ENCODE results near the gene ICAM3.

ICAM3 gene

GRCh38 chr19:10321874-10322835 is 17.3 kb downstream of the ICAM3 start:
- Histone ChIP-seq H2AFZ (ENCODE audit: low read depth, low read length) (no peak overlapping the region), H3K27ac (ENCODE audit: low read length, poor library complexity, severe bottlenecking) (no peak overlapping the region), H3K36me3 (ENCODE audit: control insufficient read depth in 1 of 2, insufficient read depth in 2 of 2, low read depth in 1 of 2, low read length in 2 of 2) (peaks cover 81 to 93% of the 10 kb centered on the region in 2 experiments), H2BK5ac (ENCODE audit: low read depth, low read length, poor library complexity, severe bottlenecking) (no peak overlapping the region), H3K9me3 (ENCODE audit: control insufficient read depth, low read length) (no peaks in the 10 kb centered on the region), H3K14ac (ENCODE audit: low read length in 2 of 2) (no peak overlapping the region), H3K27me3 (ENCODE audit: control insufficient read depth in 1 of 2, insufficient read depth in 1 of 2, low read length in 2 of 2) (no peaks in the 10 kb centered on the region), H2BK15ac (ENCODE audit: low read depth, poor library complexity, severe bottlenecking) (no peak overlapping the region), H2BK120ac (ENCODE audit: low read depth, low read length) (no peak overlapping the region), H2AK5ac (ENCODE audit: low read length, severe bottlenecking) (no peak overlapping the region), H3K23ac (ENCODE audit: low read length in 2 of 2) (no peak overlapping the region), H3K18ac (ENCODE audit: low read depth in 1 of 2, low read length in 2 of 2) (no peak overlapping the region), H4K91ac (ENCODE audit: low read length) (peak overlapping the region; percentile 55), H3K4me2 (ENCODE audit: low read length, poor library complexity, severe bottlenecking) (no peak overlapping the region), H4K8ac (ENCODE audit: low read length) (no peak overlapping the region), H3K4ac (ENCODE audit: low read depth in 1 of 2, low read length in 2 of 2) (no peak overlapping the region), H3K4me1 (ENCODE audit: control insufficient read depth, insufficient read depth, low read depth, low read length) (peaks cover 2% of the 10 kb centered on the region), H2BK12ac (ENCODE audit: low read length in 2 of 2) (no peak overlapping the region), H3K9ac (ENCODE audit: low read length) (no peak overlapping the region), H3K79me1 (replicated peaks; ENCODE audit: low read length, poor library complexity, severe bottlenecking) (peaks cover 46% of the 10 kb centered on the region), H3K4me3 (ENCODE audit: insufficient read depth in 1 of 2, low read depth in 1 of 2, low read length in 2 of 2) (no peak overlapping the region)
- DNase-seq, result no peak
- 96% methylated on average over 19 of the region's 19 CpGs for WGBS

GRCh38 chr19:10321417-10321797 is 18.0 kb downstream of the ICAM3 start:
- Histone ChIP-seq H3K4me1 (ENCODE audit: control insufficient read depth, insufficient read depth, low read depth, low read length) (peaks cover 3% of the 10 kb centered on the region), H3K4me3 (ENCODE audit: insufficient read depth in 1 of 2, low read depth in 1 of 2, low read length in 2 of 2) (no peak overlapping the region), H2BK12ac (ENCODE audit: low read length in 2 of 2) (no peak overlapping the region), H3K4ac (ENCODE audit: low read depth in 1 of 2, low read length in 2 of 2) (no peak overlapping the region), H3K9ac (ENCODE audit: low read length) (no peak overlapping the region), H2AFZ (ENCODE audit: low read depth, low read length) (no peak overlapping the region), H2BK5ac (ENCODE audit: low read depth, low read length, poor library complexity, severe bottlenecking) (no peak overlapping the region), H3K4me2 (ENCODE audit: low read length, poor library complexity, severe bottlenecking) (no peak overlapping the region), H2BK120ac (ENCODE audit: low read depth, low read length) (no peak overlapping the region), H3K18ac (ENCODE audit: low read depth in 1 of 2, low read length in 2 of 2) (no peak overlapping the region), H4K8ac (ENCODE audit: low read length) (no peak overlapping the region), H3K27ac (ENCODE audit: low read length, poor library complexity, severe bottlenecking) (no peak overlapping the region), H4K91ac (ENCODE audit: low read length) (no peak overlapping the region), H3K14ac (ENCODE audit: low read length in 2 of 2) (no peak overlapping the region), H3K36me3 (ENCODE audit: control insufficient read depth in 1 of 2, insufficient read depth in 2 of 2, low read depth in 1 of 2, low read length in 2 of 2) (peaks cover 80 to 96% of the 10 kb centered on the region in 2 experiments), H3K9me3 (ENCODE audit: control insufficient read depth, low read length) (no peaks in the 10 kb centered on the region), H3K79me1 (replicated peaks; ENCODE audit: low read length, poor library complexity, severe bottlenecking) (peaks cover 47% of the 10 kb centered on the region), H3K23ac (ENCODE audit: low read length in 2 of 2) (no peak overlapping the region), H3K27me3 (ENCODE audit: control insufficient read depth in 1 of 2, insufficient read depth in 1 of 2, low read length in 2 of 2) (no peaks in the 10 kb centered on the region), H2BK15ac (ENCODE audit: low read depth, poor library complexity, severe bottlenecking) (no peak overlapping the region), H2AK5ac (ENCODE audit: low read length, severe bottlenecking) (no peak overlapping the region)
- WGBS, result 93% methylated on average over 11 of the region's 11 CpGs
- no peak for DNase-seq

GRCh38 chr19:10320602-10321416 is 18.6 kb downstream of the ICAM3 start:
- Histone ChIP-seq H2BK12ac (ENCODE audit: low read length in 2 of 2) (no peak overlapping the region), H2BK15ac (ENCODE audit: low read depth, poor library complexity, severe bottlenecking) (no peak overlapping the region), H3K4me3 (ENCODE audit: insufficient read depth in 1 of 2, low read depth in 1 of 2, low read length in 2 of 2) (no peak overlapping the region), H4K8ac (ENCODE audit: low read length) (no peak overlapping the region), H3K4me2 (ENCODE audit: low read length, poor library complexity, severe bottlenecking) (no peak overlapping the region), H3K14ac (ENCODE audit: low read length in 2 of 2) (no peak overlapping the region), H3K27me3 (ENCODE audit: control insufficient read depth in 1 of 2, insufficient read depth in 1 of 2, low read length in 2 of 2) (no peaks in the 10 kb centered on the region), H3K27ac (ENCODE audit: low read length, poor library complexity, severe bottlenecking) (no peak overlapping the region), H2BK120ac (ENCODE audit: low read depth, low read length) (no peak overlapping the region), H3K36me3 (ENCODE audit: control insufficient read depth in 1 of 2, insufficient read depth in 2 of 2, low read depth in 1 of 2, low read length in 2 of 2) (peaks cover 77 to 95% of the 10 kb centered on the region in 2 experiments), H3K23ac (ENCODE audit: low read length in 2 of 2) (no peak overlapping the region), H3K4ac (ENCODE audit: low read depth in 1 of 2, low read length in 2 of 2) (no peak overlapping the region), H2BK5ac (ENCODE audit: low read depth, low read length, poor library complexity, severe bottlenecking) (no peak overlapping the region), H2AK5ac (ENCODE audit: low read length, severe bottlenecking) (no peak overlapping the region), H3K9me3 (ENCODE audit: control insufficient read depth, low read length) (no peaks in the 10 kb centered on the region), H2AFZ (ENCODE audit: low read depth, low read length) (no peak overlapping the region), H4K91ac (ENCODE audit: low read length) (no peak overlapping the region), H3K79me1 (replicated peaks; ENCODE audit: low read length, poor library complexity, severe bottlenecking) (peaks cover 46% of the 10 kb centered on the region), H3K9ac (ENCODE audit: low read length) (no peak overlapping the region), H3K18ac (ENCODE audit: low read depth in 1 of 2, low read length in 2 of 2) (no peak overlapping the region), H3K4me1 (ENCODE audit: control insufficient read depth, insufficient read depth, low read depth, low read length) (peaks cover 8% of the 10 kb centered on the region)
- WGBS, result 98% methylated on average over 25 of the region's 32 CpGs
- DNase-seq, result no peak

Measured in mesenchymal stem cell (in vitro differentiated cells and primary cell).